ENCODE data around the gene MYADML2.
"Not testable (repeated sequence)": the region's sequence is repeated elsewhere in the genome, so short reads cannot be mapped to it uniquely, and the experiment has no call there.

The MYADML2 gene

DNA sequence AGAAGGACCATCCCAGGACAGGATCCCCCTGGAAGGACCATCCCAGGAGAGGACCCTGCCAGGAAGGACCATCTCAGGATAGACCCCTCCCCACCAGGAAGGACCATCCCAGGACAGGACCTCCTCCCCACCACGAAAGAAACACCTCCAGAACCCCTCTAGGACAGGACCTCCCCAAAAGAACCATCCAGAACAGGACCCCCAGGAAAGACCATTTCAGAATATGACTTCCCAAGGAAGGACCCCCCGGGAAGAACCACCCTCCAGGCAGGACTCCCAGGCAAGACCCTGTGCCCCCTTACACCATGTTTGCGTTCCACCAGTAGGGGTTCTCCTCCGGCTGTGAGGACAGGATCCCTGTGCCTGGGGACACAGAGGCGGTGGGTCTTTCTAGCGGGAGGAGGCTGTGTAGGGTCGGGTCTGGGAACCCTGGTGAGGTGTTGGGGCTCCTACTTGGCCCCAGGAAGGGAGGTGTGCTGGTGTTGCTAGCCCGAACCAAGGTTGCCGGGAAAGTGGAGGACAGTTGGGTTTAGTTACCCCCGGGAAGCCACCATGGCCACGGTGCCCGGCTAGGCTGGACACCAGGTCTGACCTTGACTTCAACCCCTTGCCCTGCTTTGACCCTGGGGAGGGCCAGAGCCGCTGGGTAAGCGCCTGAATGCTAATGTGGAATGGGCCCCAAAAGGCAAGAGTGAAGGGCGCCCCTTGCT, 11.8 kb upstream of the MYADML2 start:
- no peak for DNase-seq (ENCODE audit: low read depth)

DNA sequence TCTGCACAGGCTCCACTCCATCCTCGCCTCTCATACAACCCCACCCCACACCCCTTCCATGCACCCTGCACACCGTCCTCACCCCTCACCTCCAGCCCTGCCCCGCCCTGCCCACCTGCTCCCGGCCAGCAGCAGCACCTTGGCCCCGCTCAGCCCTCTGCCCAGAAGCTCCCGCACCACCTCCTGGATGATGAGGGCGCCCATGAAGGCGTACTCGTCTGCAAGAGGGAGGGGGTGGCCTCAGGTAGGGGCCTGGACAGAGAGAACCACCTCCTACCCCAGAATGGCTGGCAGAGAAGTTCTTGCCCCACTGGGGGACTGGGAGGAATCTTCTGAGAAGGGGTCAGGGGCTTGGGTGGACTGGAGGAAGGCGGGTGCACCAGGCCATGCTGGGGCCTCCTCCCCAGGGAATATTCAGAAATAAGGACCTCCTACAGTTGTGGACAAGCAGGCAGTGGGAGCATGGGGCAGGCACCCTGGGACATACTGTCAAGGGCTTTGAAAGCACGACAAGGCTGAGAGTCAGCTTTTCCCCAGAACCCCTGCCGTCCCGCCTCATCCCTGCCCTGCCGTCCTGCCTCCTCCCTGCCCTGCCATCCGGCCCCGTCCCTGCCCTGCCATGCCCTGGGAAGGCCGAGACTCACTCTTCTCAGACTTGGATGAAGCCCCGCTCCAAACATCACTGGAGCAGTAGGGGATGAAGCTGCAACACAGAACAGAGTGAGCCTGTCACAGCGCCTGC, 10.8 kb upstream of the MYADML2 start:
- DNase-seq (ENCODE audit: low read depth), result no peak

DNA sequence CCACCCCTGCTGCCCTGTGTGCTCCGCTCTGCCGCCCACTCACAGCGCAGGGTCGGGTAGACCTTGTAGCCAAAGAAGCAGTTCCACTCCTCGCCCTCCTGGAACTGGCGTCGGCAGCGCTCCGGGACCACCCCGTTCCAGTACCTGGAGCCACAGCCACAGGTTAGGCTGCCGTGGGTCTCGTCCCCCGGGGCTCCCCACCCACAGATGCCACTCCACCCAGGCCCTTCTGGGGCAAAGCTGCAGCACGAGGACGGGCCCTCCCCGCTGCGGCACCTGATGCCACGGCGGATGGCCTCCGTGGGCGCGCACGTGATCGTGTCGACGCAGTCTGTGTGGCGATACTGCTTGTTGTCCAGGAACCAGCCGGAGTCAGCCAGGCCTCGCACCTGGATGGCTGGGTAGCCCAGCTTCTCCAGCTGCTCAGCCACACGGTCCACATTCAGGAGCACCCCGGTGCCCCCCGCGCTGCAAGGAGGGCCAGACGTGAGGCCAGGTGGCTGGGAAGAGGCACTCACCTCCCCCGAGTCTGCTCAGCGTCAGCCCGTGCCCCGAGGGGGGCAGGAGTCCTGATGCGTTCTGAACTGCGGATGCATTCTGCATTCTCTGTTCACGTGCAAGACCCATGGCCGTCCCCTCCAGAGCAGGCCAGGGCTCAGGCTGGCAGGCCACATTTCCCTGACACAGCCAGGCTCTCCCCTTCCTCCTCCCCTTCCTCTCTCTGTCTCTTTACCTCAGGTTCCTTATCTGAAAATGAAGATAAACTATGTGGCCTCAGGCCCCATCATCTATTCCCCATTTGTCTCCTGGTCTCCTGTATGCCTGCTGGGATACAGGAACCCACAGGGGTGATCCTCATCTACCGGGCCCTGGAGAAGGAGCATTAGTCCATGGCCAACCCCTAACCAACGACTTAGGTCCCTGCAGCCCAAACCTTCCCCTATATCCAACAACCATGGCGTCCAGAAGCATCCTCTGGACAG, 9.9 kb upstream of the MYADML2 start:
- no peak for DNase-seq (ENCODE audit: low read depth)

DNA sequence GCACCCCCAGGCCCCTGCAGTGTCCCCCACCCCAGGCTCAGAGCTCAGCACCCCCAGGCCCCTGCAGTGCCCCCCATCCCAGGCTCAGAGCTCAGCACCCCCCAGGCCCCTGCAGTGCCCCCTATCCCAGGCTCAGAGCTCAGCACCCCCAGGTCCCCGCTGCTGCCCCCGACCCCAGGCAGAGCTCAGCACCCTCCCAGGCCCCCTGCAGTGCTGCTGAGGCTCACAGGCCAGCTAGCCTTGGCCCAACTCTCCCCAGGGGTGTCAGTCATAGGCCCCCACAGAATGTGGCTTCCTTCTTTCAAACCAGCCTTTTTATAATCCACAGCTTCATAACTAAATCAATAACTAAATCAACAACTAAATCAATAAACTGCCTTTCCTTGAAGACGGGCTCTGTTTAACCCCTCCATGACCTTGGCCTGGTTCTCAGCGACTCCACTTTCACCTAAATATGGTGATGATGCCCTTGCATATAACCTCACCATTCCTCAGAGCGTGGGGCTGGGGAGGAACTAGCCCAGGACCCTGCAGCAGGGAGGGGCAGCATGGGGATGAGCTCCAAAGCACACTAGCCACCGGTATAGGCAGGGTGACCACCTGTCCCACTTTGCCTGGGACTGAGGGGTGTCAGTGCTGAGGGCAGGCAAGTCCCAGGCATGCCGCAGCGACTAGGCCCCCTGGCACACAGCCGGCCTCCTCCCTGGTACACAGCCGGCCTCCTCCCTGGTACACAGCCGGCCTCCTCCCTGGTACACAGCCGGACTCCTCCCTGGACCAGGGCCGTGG, 8.9 kb upstream of the MYADML2 start:
- no peak for DNase-seq (ENCODE audit: low read depth)

DNA sequence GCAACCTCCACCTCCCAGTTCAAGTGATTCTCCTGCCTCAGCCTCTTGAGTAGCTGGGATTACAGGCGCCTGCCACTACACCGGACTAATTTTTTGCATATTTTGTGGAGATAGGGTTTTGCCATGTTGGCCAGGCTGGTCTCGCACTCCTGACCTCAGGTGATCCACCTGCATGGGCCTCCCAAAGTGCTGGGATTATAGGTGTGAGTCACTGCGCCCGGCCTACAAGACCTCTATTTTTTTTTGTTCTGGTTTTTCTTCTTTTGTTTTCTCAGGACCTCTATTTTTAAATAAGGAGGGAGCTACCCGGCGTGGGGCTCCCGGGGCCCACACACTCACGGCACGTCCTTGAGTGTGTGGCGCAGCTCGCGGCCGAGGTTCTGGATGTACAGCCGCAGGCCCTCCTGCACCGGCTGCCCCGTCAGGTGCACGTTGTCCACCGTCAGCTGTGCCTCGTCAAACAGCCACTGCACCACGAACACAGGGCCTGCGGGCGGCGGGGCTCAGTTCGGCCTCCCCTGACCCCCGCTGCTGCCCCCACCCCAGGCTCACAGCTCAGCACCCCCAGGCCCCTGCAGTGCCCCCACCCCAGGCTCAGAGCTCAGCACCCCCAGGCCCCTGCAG, 8.1 kb upstream of the MYADML2 start:
- no peak for DNase-seq (ENCODE audit: low read depth)

DNA sequence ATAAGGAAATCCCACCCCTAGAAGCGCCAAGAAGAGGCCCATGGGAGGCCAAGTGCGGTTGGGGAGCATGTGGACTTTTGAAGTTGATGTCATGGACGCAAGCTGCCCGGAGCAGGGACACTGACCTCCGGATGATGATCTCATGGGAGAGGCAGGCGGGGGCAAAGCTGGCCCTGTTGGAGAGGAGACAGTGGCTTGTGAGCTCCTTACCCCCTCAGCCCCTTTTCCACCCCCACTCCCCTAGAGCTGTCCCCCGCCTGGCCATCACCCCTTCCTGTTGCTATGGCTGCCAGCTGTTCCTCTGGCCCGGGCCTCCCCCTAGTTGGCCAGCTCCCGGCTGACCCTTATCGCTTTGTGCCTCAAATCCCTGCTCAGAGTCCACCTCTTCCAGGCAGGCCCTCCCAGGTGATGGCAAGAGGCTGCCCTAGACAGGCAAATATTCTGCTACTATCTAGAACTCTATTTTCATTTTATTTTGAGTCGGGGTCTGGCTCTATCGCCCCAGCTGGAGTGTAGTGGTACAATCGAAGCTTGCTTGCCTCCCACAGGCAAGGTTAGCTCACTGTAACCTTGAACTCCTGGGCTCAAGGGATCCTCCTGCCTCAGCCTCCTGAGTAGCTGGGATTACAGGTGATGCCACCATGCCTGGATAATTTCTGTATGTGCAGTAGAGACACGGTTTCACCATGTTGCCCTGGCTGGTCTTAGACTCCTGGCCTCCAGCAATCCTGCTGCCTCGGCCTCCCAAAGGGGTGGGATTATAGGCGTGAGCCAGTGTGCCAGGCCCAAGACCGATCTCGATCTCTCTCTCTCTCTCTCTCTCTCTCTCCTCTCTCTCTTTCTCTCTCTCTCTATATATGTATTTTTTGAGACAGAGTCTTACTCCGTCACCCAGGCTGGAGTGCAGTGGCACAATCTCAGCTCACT, 7.4 kb upstream of the MYADML2 start:
- no peak for DNase-seq (ENCODE audit: low read depth)

DNA sequence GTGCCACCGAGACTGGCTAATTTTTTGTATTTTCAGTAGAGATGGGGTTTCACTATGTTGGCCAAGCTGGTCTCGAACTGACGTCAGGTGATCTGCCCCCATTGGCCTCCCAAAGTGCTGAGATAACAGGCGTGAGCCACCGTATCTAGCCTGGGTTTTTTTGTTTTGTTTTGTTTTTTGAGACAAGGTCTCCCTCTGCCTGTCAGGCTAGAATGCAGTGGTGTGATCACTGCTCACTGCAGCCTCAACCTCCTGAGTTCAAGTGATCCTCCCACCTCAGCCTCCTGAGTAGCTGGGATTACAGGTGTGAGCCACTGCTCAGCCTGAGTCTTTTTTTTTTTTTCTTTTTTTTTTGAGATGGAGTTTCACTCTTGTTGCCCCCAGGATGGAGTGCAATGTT, 6.4 kb upstream of the MYADML2 start:
- DNase-seq (ENCODE audit: low read depth), result not testable (repeated sequence)

DNA sequence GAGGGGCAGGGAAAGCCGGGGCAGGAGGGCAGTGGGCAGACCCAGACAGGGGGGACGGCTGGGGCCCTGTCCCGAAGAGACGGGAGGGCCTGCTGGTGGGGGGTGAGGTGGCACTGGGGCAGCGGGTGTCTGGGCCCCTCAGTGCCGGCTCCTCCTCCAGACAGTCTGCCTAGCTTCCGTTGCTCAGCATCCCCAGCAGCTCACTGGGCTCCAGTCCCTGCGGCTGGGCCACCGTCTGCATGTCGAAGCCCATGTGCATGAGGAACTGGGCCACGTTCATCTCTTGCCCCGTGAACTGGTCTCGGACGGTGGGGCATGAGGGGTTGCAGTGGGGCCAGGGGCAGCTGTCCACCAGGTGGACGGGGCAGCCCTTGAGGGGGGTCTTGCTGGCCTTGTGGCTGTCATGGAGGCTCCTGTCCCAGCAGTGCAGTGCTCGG, 5.8 kb upstream of the MYADML2 start:
- DNase-seq (ENCODE audit: low read depth), result no peak

DNA sequence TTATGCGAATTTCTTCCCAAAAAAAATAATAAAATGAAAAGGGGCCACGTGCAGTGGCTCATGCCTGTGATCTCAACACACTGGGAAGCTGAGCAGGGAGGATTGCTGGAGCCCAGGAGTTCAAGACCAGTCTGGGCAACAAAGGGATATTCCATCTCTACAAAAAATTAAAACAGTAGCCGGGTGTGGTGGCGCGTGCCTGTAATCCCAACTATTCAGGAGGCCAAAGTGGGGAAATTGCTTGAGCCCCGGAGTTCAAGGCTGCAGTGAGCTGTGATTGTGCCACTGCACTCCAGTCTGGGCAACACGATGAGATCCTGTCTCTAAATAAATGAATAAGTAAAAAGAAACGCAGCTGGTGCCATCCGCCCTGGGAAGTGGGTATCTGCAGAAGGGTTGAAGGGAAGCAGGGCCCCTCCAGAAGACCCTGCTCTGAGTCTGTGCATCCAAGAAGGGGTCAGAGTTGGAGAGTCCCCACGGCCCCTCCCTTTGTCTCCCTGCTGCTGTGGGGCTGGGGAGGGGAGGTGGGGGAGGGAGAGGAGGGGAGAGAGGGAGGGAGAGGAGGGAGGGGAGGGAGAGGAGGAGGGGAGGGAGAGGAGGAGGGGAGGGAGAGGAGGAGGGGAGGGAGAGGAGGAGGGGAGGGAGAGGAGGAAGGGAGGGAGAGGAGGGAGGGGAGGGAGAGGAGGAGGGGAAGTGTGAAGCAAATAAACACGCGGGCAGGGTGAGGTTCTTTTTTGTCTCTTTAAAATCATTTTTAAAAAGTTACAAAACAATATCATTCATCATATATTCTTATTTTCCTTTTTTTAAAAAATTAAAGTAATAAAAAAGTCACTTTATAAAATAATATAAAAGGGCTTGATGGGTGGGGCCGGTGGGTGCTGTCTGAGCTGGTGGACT, 5.0 kb upstream of the MYADML2 start:
- DNase-seq (ENCODE audit: low read depth), result no peak

DNA sequence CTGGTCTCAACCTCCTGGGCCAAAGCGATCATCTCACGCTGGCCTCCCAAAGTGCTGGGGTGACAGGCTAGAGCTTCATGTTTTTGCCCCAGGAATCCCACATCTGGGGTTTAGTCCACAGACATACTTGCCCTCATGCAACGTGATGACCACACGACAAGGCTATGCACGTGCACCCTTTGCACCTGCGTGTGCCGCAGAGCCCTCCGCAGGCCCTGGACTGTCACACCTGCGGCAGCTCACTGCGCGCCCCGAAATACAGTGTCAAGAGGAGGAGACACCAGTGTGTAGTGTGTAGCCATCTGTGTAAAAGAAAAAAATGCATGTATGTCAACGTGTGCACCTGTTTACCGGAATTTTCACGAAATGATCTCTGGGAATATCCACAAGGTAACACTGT, 3.5 kb upstream of the MYADML2 start:
- no peak for DNase-seq (ENCODE audit: low read depth)

DNA sequence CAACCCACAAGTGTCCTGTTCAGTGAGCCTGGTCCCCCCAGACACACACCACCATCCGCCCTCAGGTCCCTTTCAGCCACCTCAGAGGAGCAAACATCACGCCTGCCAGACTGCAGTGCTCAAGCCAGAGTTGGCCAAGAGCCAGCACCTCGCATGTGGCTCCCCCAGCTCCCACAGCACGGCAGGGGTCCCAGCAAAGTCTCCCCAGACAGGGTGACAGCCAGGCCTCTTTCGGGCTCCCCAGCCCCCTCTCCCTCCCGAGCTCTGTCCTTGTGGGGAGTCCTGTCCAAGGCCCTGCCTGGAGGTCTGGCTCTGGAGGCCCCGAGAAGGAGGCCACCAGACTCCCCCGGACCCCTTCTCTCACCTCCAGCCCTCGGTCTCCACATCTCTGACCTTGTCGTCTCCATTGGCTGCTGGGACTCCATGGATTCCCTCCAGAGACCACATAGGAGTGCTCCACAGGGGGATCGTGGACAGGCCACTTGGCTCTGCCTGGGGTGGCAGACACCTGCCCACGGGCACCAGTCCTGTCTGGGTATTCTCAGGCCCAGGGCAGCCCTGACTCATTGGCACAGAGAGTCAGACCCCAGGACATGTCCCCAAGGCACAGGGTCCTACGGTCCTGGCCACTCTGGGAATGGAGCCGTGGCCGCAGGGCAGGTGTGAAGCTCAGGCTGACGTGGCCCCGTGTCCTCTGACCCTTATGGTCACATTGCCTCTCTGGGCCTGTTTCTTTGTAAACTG, 1.8 kb upstream of the MYADML2 start:
- no peak for DNase-seq (ENCODE audit: low read depth)

DNA sequence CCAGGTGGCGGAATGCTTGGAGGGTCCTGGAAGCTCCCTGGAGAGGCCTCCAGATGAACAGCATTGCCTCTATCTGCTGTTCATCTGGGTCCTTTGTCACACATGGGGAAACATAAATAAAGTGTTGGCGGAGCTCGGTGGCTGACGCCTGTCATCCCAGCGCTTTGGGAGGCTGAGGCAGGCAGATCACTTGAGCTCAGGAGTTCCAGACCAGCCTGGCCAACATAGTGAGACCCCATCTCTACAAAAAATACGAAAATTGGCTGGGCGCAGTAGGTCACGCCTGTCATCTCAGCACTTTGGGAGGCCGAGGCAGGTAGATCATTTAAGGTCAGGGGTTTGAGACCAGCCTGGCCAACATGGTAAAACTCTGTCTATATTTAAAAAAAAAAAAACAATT, 2.2 kb downstream of the MYADML2 start:
- DNase-seq (ENCODE audit: low read depth), result no peak

DNA sequence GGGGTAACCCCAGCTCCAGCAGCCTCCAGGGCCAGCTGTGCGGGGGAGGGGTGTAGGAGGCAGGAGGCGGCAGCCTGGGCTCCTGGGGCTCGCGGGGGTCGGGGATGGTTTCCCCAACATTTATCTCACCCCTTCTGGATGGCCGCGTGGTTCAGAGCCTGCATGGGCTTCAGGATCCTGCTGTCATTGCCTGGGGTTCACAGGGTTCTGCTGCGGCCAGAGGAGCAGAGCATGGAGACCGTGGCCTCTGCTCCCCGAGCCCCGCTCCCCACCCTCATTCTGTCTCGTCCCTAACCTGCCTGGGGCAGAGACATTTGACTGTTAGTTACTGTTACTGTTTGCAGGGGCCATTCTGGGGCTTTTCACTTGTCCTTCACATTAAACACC, 4.9 kb downstream of the MYADML2 start:
- no peak for DNase-seq (ENCODE audit: low read depth)

DNA sequence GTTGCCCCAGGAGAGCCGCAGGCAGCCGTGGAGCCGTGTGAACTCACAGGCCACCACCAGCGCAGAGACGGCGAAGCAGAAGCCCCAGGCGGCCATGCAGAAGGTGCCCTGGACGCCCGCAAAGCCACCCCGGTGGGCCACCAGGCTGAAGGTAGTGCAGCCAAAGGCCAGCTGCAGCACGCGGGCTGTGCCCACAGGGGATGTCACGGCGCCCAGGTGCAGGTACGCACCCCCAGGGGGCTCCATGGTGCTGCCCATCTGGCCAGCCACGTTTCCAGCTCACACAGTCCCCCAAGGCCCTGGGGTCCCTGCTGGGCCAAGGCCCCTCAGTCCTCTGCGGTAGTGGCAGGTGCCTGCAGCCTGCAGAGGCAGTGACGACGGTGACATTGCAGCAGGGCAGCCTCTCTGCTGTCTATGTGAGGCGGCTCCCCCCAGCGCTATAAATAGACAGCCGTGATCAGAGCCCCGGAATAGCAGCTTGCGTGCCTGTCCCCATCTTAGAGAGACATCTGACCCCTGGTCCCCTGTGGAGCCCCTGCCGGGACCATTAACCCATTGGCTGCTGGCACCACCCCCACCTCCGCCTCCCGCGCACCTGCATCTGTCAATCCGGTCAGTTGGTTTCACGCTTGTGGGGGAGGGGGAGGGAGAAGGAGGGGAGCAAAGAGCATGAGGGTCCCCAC, 5.4 kb downstream of the MYADML2 start:
- no peak for DNase-seq (ENCODE audit: low read depth)

DNA sequence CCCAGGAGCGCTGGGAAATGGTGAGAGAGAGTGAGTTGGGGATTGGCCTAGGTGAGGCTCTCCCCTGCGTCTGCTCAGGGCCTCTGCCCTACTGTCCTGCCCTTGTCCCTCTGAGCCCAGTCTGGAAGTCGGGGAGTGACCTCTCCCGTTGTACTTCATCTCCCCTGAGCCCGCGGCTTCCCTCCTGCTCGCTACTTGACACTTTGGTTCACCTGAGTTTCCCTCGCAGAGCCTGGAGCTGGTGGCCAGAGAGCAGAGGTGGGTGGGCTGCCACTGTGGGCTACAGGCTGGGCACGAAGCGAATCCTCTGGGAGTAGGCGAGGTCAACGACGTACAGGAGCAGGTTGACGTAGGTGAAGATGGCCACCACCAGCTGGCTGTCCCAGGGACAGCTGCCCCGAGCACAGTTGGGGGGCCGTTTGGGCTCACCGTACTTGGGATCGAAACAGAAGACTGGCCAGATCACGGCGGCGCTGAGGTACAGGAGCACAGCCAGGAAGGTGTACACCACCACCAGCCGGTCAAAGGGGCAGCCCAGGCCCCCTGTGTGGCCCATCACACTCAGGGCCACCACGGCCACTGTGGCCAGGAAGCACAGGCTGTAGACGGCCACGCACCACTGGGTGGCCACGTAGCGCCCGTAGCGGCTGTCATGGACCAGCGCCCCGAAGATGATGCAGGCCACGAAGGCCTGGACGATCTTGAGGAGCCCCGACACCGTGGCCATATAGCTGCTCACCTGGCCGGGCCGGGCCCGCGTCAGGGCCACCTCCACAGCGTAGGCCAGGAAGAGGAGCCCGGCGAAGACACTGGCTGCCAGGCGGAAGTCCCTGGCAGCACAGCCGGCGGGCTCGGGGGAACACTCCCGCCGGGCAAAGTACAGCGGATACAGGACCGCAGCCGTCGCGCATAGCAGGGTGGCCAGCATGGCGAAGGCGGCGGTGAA, 6.2 kb downstream of the MYADML2 start:
- DNase-seq (ENCODE audit: low read depth), result no peak

DNA sequence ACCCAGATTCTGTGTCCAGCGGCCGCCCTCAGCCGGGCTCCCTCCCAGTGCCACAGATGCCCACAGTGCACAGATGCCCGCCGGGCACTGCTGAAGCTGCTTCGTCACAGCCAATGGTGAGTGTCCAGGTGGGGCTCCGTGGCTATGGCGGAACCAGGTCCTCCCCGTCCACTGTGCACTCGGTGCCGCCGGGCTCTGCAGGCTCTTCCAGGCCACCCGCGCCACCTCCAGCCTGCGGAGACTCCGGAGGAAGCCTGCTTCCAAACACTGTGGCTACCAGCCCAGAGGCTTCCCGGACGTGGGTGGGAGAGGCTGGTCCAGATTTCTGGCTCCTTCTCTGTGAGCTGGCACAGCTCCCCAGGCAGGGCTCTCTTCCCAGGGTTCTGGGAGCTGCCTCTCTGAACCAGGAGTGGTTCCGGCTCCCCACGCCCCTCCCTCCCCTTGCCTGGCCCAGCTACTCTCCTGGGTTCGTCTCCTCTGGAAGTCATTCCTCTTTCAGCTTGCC, 7.1 kb downstream of the MYADML2 start:
- no peak for DNase-seq (ENCODE audit: low read depth)
